Lower leg skin (tissue), 4 donors: ENCODE data around the gene DNAJC13. TPM values are rescaled to one million over a fixed set of nuclear protein-coding genes. Genes with fewer than 3 reads are reported as not detected.

Experiments
- DNase-seq, 2 donors: peaks; one replicate each; pipeline ENCODE4 v3.0.0-alpha.2; 2019; ENCODE audit warnings: low spot score in 2 of 2
- H3K4me3 ChIP-seq: fragments of 200-600 bp; sonication (generic); 2 replicates; pipeline ENCODE4 v1.5.1; 2017; ENCODE audit warnings: mild to moderate bottlenecking, low read depth; ENCODE audit not compliant: poor library complexity, severe bottlenecking
- CTCF ChIP-seq, 3 donors: fragments of 450-650 bp; IDR thresholded peaks; one replicate each; pipeline ENCODE4 v1.5.1; 2016; ENCODE audit warnings: antibody characterized with exemption in 3 of 3, mild to moderate bottlenecking in 3 of 3, moderate library complexity in 2 of 3
- POLR2A ChIP-seq, 2 donors: fragments of 450-650 bp; IDR thresholded peaks; one replicate each; pipeline ENCODE4 v1.6.1; 2016 to 2017; ENCODE audit warnings: antibody characterized with exemption in 2 of 2, mild to moderate bottlenecking in 1 of 2, moderate library complexity in 1 of 2
- WGBS, 2 donors: methylation state at CpG; one replicate each; pipeline ENCODE4 v1.1.5; 2018; 5-methylcytosine and 5-hydroxymethylcytosine counted together
- intact Hi-C: fragments of 100-400 bp; cut with DNase I; formaldehyde crosslinking; loops from one replicate; pipeline ENCODE4 v1.15.0; 2023; ENCODE audit warnings: low total_unique reads
- total RNA-seq, 4 donors: library from RNA; depleted of rRNA; stranded (reverse); fragments of >200 nt; gene quantifications; one replicate each; pipeline ENCODE4 v1.1.0, GENCODE V29; 2016

The DNAJC13 gene
- total RNA-seq, 4 donors from 2014 or later = 25.4 to 54.1 (median 31.2) TPM

GRCh38 chr3:132464066-132464465 lies 46.8 kb downstream of the DNAJC13 start:
- TF ChIP-seq POLR2A (IDR thresholded peaks at IDR 0.05) = no peak
- no peak for TF ChIP-seq CTCF (IDR thresholded peaks at IDR 0.05)
- no peak overlapping the region for H3K4me3 ChIP-seq
- intact Hi-C loops = no loop called here
- DNase-seq = no peak

DNA sequence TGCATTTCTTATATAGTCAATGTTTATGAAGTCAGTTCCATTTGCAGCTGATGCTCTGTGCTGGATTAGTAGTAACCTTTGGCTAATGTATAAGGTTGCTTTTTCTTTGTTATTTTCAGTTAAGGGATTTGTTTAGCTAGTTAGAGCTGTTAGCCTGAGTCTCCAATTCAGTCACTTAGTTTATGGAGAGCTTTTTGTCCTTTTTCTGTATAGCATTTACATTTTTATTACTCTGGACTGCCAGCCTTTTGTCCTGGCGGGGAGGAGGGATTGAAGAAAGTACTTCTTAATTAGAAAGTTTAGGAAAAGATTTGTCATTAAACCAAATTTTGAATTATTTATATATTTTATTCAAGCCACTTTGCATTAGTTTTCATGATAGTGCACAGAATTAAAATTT lies 52.0 kb downstream of the DNAJC13 start:
- intact Hi-C loops = no loop called here
- TF ChIP-seq POLR2A (IDR thresholded peaks at IDR 0.05) = no peak
- no peak for TF ChIP-seq CTCF (IDR thresholded peaks at IDR 0.05)
- no peak for DNase-seq
- no peak overlapping the region for H3K4me3 ChIP-seq
- 2 to 98% methylated on average over 1 of the region's 1 CpG for WGBS, 2 donors

DNA sequence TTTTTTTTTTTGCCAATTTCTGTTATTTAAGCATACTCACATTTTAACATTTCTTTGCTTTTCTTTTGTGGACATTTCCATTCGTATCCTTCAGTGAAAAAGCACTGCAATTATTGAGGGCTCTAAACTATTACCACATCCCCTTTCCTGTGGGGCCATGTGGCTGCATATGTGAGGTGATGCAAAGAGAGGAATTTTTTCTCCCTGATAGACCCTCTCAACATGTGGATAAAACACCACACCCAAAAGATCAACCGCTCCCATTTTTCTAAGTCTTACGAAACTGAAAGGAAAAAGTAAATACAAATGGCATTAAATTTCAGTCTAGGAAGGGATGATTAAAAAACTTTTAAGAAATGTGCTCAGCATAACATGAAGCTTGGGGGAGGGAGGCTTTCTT lies 68.8 kb downstream of the DNAJC13 start:
- intact Hi-C loops = no loop called here
- no peak for DNase-seq
- WGBS, 2 donors = 78 to 82% methylated on average over 3 of the region's 3 CpGs
- TF ChIP-seq POLR2A (IDR thresholded peaks at IDR 0.05) (no peak), CTCF (IDR thresholded peaks at IDR 0.05) (no peak)
- no peak overlapping the region for H3K4me3 ChIP-seq

DNA sequence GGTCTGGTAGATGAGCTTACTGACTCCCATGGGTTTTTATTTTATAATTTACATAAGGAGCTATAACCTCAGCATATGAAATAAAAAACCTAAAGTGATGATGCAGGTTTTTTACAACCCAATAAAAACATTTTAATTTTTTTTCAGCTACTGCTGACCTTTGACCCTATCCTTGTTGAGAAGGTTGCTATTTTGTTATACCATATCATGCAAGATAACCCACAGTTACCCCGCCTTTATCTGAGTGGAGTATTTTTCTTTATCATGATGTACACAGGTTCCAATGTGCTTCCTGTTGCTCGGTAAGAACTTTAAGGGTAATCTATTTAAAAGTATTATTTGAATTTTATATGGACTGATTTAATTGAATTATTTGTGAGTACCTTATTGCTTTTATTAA lies 70.8 kb downstream of the DNAJC13 start:
- 84 to 91% methylated on average over 2 of the region's 2 CpGs for WGBS, 2 donors
- TF ChIP-seq CTCF (IDR thresholded peaks at IDR 0.05) (no peak), POLR2A (IDR thresholded peaks at IDR 0.05) (no peak)
- no peak for DNase-seq
- no peak overlapping the region for H3K4me3 ChIP-seq
- intact Hi-C loops = no loop called here

GRCh38 chr3:132499071-132499470 lies 81.8 kb downstream of the DNAJC13 start:
- TF ChIP-seq POLR2A (IDR thresholded peaks at IDR 0.05) (no peak), CTCF (IDR thresholded peaks at IDR 0.05) (no peak)

GRCh38 chr3:132503559-132503958 lies 86.3 kb downstream of the DNAJC13 start:
- no peak overlapping the region for H3K4me3 ChIP-seq
- TF ChIP-seq CTCF (IDR thresholded peaks at IDR 0.05) = no peak
- no peak for TF ChIP-seq POLR2A (IDR thresholded peaks at IDR 0.05)
- WGBS, 2 donors = 91 to 92% methylated on average over 1 of the region's 1 CpG
- intact Hi-C loops = no loop called here
- DNase-seq = no peak

More at GRCh38 chr3:132499071-132499470, 81.8 kb downstream of the DNAJC13 start:
- intact Hi-C loops = no loop called here
- no peak for DNase-seq
- 94 to 98% methylated on average over 3 of the region's 3 CpGs for WGBS, 2 donors
- no peak overlapping the region for H3K4me3 ChIP-seq
